ENCODE measurements around the gene AOPEP.
A peak's percentile ranks its signal among the peaks of the same experiment; 100 is the strongest.

AOPEP gene

DNA sequence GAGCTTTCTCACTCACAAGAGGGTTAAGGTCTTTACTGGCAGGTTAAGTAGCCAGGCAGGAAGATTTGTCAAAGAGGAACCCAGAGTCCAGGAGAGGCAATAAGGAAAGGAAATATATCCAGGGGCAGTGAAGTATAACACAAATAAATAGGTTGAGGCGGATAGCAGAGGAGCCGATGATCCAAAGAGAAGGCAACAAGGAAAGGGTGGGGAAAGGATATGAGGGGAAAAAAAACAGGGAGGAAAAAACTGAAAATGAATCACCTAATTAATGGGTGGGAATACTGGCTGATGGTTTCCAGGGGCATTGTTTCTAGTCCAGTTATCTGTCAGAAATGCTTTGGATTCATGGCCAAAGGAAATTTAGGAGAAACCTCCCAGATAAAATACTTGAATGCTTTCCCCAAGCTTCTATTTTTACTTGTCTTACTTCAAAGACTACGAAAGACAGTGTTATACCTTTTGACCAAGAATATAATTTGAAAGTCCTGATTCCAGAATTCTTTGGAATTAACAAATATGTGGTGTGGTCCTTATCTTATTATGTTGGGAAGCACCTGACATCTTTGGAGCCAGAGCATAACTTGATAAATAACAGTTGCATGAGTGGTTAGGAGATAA is 146.5 kb downstream of the AOPEP start:
- no peak for DNase-seq

DNA sequence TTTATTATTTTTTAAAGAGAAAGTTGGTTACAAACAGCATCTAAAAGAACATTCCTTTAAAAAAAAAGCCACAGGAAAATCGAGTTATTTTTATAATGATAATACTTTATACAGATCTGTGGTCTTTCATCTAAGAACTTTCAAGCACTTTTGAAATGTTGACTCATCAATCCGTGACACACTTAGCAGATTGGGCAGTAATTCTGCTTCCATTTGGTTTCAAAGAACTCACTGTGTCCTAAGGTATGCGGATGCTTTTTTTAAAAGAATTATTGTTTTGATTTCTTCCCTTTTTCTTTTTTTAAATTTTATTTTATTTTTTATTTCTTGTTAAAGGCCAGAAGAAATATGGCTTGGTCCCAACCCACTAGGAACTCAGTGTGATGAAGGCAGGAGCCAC is 147.8 kb downstream of the AOPEP start:
- DNase-seq, result no peak

- DNase-seq, result no peak
These were observed 149.0 kb downstream of the AOPEP start for GRCh38 chr9:94875300-94876020.

DNA sequence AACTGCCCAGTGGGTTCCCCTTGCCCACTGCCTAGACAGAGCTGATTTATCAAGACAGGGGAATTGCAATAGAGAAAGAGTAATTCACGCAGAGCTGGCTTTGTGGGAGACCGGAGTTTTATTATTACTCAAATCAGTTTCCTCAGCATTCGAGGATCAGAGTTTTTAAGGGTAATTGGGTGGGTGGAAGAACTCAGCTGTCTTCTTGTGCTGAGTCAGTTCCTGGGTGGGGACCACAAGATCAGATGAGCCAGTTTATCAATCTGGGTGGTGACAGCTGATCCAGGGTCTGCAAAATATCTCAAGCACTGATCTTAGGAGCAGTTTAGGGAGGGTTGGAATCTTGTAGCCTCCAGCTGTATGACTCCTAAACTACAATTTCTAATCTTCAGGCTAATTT is 152.3 kb downstream of the AOPEP start:
- peak; percentile 61 for DNase-seq

DNA sequence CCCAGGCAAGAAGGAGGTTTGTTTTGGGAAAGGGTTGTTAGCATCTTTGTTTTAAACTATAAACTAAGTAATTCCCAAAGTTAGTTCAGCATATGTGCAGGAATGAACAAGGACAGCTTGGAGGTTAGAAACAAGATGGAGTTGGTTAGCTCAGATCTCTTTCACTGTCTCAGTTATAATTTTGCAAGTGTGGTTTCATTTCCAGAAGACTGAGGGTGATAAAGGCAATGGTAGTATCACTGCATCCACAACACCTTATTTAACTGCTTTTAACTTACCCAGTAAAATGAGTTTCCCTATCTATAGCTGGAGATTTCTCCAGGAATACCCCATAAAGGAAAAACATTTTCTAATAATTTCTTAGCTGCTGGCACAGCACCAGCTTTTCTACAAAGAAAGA is 152.7 kb downstream of the AOPEP start:
- DNase-seq, result no peak

DNA sequence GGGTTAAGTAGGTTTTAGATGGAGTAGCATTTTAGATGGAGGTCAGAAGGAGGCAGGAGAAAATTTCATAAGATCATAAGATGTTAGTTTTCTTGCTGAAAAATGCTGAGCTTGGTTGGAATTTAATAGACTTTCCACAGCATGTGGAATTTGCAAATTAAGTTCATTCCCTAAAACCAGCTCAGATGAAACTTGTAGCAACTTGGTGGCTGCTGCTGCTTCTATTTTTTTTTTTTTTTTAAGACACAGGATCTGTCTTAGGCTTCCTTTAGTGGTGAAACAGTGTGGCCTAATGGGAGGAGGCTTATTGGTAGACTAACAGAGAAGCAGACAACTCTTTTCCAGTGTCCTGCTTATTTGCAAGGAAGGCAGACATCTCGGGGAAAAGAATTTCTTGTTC is 154.5 kb downstream of the AOPEP start:
- DNase-seq, result no peak

DNA sequence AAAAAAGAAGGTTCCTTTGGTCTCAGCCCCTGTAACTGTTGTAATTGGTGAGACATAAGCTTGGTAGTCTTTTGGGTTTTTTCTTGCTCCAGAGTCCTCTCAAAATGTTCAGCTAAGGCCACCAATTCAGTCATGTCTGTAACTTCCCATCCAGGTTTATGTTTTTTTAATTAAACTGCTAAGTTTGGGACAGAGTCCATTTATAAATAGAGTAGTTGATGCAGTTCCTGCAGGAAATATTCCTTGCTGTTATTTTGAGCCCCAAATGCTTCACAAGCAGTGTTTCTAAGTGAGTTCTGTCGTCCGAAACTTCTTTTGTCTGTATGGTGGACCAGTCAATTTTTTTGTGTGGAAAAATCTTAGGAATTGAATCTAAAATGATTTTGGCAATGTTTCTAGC is 155.0 kb downstream of the AOPEP start:
- no peak for DNase-seq

DNA sequence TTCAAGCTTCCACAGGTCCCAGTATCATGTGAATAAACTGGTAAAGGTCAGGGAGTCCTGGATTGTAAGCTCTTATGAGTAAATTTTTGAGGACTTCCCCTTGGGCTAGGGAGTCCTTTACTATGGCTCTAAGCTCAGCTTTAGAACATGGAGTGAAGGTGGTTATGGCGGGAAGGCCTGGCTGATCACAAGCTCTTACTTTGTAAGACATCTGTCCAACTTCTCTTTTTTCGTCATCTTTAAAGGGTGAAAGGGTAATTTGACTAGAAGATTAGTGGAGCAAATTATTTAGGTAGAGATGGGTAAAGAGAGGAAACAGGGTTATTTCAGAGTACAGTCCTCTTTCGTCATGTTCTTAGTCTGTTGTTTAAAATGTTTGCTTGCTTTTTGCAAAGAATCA is 155.4 kb downstream of the AOPEP start:
- no peak for DNase-seq

GRCh38 chr9:94882966-94883641 is 156.6 kb downstream of the AOPEP start:
- DNase-seq, result no peak

DNA sequence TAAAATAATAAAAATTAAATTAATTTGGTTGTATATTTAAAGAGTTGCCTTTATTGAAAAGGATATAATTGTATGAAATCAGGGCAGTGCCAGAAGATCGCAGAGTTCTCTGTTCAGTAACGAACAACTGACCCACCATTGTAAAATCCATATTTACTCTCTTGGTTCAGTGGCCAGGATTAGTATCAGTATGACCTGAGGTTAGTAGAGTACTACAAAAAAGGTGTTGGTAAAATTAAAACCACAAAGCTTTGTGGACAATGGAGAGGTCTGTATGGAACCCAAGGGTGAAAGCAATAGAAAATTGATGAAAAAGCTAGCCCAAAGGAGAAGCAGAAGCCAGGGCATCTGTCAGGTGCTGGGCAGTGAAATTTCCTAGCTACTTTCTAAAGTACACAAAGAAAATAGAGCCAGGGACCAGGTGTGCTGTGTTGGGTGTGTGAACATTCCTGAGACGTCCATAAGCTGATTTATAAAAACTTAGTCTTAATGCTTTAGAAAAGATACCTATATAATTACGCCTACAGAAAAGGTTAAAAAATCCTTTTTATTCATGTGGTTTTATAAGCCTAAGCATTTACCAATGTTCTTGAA is 159.5 kb downstream of the AOPEP start:
- no peak for DNase-seq

GRCh38 chr9:94887721-94888120 is 161.2 kb downstream of the AOPEP start:
- DNase-seq, result no peak

GRCh38 chr9:94888775-94889174 is 162.3 kb downstream of the AOPEP start:
- DNase-seq, result no peak

- no peak for DNase-seq
These were observed 163.1 kb downstream of the AOPEP start for GRCh38 chr9:94889628-94890027.

DNA sequence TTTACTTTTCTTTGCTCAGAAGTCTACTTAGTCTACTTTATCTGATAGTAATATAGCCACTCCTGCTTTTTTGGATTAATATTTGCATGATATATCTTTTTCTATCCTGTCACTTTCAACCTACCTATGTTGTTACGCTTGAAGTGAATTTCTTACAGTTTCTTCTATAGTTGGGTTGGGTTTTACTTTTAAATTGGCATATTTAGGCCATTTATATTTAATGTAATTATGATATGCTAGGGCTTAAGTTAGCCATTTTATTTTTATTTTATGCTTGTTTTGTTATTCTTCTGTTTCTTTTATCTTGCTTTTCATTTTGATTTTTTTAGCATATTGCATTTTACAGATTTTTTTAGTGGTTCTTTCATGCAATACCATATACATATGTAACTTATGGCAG is 164.7 kb downstream of the AOPEP start:
- DNase-seq, result no peak

GRCh38 chr9:94892675-94893074 is 166.2 kb downstream of the AOPEP start:
- DNase-seq, result no peak

- no peak for DNase-seq
These were observed 167.7 kb downstream of the AOPEP start for GRCh38 chr9:94894094-94894699.

- DNase-seq, result no peak
These were observed 169.2 kb downstream of the AOPEP start for GRCh38 chr9:94895668-94896067.

GRCh38 chr9:94896512-94896911 is 170.0 kb downstream of the AOPEP start:
- DNase-seq, result no peak

- DNase-seq, result no peak
These were observed 173.1 kb downstream of the AOPEP start for GRCh38 chr9:94899464-94900221.

DNA sequence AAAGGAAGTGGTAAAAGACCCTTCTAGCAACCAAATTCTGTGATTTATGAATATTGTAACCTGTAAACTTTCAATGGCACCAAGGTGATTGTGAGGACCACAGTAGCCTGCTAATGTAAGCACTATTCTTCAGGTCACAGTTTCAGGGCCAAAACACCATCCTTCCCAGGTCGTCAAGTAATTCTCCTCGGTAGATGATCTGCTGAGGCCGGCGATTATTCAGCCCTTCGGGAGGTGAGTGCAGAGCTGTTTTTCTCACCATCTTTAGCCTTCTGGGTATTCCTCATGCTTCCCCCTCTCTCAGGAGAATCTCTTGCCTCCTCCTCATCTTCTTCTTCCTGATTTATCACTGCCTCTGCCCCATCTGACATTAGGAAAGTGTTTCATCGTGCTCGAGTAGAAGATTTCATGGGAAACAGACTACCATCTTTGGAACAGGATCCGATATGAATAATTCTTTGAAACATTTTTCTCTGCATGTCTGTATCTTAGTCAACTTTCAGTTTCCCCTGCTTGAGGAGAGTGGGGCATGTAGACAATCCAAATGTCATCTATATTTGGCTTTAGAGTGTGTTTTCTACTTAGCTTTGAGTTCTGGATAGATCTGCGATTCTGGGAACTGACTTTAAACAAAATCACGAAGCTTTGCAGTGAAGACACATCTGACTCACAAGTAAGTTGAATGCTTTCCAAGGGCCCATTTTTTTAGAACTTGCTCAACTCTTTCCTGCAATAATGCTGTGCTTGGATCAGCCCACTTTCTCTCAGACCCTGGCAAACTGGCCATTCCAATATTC is 173.9 kb downstream of the AOPEP start:
- no peak for DNase-seq

GRCh38 chr9:94901019-94901363 is 174.5 kb downstream of the AOPEP start:
- no peak for DNase-seq

DNA sequence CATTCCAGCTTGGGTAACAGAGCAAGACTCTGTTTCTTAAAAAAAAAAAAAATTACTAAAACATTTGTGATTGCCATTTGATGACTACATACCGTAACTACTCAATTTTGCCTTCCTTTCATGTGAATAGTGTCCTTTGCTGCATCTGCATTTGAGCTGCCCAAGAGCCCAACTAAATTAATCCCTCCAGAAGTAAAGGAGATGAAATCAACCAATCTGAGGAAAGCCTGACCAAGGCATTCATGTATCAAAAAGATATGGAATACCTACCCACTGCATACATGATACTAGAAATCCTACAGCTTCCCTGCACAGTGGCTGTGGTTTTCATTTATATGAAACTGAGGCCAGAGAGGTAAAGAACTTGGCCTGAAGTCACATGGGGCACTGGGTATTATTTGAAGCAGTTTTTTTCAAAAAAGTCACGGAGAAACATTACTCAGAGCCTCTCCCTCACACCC is 177.5 kb downstream of the AOPEP start:
- DNase-seq, result no peak

Measured in islet precursor cell (in vitro differentiated cells).